ENCODE measurements around the gene ZNF862. TPM values are rescaled to one million over a fixed set of nuclear protein-coding genes. Genes with fewer than 3 reads are reported as not detected.

ZNF862 gene
- polyA plus RNA-seq, 3 donors, result 1.3 to 18.4 (median 2.7) TPM

DNA sequence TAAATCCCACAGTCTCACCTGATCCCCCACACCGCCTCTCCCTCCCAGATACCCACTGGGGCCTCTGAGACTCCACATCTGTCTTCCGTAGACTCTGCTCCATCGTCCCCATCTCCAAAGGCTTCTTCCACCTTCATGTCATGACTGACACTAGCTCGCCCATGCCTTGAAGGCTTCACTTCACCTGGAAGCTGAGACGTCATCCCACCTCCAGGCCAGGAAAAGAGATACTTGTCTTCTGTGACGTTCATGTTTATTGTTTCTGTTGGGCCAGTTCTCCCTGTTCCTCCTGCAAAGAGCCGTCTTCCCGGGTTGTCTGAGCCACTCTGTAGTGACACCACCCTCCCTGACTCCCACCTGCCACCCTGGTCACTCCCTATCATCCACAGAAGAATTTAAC is 3.6 kb upstream of the ZNF862 start:
- H2AFZ ChIP-seq (ENCODE audit: insufficient read depth, low read depth, low read length, poor library complexity, severe bottlenecking), result no peak overlapping the region
- H3K9ac ChIP-seq (ENCODE audit: insufficient read depth, low read length, poor library complexity, severe bottlenecking), result no peak overlapping the region
- Mint-ChIP-seq H3K27me3 (ENCODE audit: low read depth in 3 of 3) (peaks cover 7 to 8% (median 7%) of the 10 kb centered on the region in 3 donors), H3K9me3 (no peaks in the 10 kb centered on the region), H3K4me1 (peaks cover 16% of the 10 kb centered on the region), H3K36me3 (no peaks in the 10 kb centered on the region), H3K27ac (no peak overlapping the region), H3K4me3 (no peak overlapping the region)
- no peaks in the 10 kb centered on the region for H3K36me3 ChIP-seq (replicated peaks in 1 of 2; ENCODE audit: control insufficient read depth in 1 of 2, insufficient read depth in 2 of 2, low read length in 2 of 2)
- H3K4me2 ChIP-seq (replicated peaks; ENCODE audit: extremely low read depth, low read length, poor library complexity, severe bottlenecking), result no peak overlapping the region
- no peak overlapping the region for H3K27ac ChIP-seq (ENCODE audit: low read depth in 1 of 2, low read length in 2 of 2)
- DNase-seq, result no peak
- no peak overlapping the region for H3K4me3 ChIP-seq (replicated peaks in 1 of 3; ENCODE audit: low read depth in 2 of 3, low read length in 3 of 3)
- intact Hi-C loops (cut with micrococcal nuclease), result no loop called here
- peaks cover 11% of the 10 kb centered on the region for H3K79me2 ChIP-seq (ENCODE audit: insufficient read depth, low read length)
- no peak for TF ChIP-seq CTCF (IDR thresholded peaks at IDR 0.05)
- 93% methylated on average over 8 of the region's 8 CpGs for WGBS (ENCODE audit: insufficient coverage)
- H4K20me1 ChIP-seq (ENCODE audit: insufficient read depth, low read length), result peaks cover 5% of the 10 kb centered on the region
- no peaks in the 10 kb centered on the region for H3K9me3 ChIP-seq (replicated peaks in 1 of 2; ENCODE audit: control insufficient read depth in 1 of 2, insufficient read depth in 1 of 2, low read length in 2 of 2)
- peaks cover 11 to 15% of the 10 kb centered on the region in 2 donors for H3K4me1 ChIP-seq (ENCODE audit: control insufficient read depth in 1 of 2, insufficient read depth in 2 of 2, low read length in 2 of 2)
- no peaks in the 10 kb centered on the region for H3K27me3 ChIP-seq (ENCODE audit: control insufficient read depth in 2 of 2, insufficient read depth in 2 of 2, low read length in 2 of 2)

DNA sequence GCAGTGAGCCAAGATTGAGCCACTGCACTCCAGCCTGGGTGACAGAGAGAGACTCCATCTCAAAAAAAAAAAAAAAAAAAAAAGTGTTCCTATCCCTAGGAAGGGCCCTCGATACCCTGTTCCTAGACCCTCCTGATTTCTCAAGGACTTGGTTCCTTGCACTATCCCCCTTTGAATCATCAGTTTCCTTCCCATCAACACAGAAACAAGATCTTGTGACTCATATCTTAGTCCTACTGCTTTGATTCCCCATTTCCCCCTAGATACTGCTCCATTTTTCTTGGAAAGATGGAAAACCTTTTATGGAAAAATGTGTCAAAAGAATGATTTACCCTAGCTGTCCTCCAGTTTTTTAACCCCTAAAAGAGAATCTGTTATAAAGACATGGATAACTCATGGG is 1.7 kb upstream of the ZNF862 start:
- Mint-ChIP-seq H3K27ac (no peak overlapping the region), H3K36me3 (no peaks in the 10 kb centered on the region), H3K27me3 (ENCODE audit: low read depth in 3 of 3) (peaks cover 1 to 5% (median 4%) of the 10 kb centered on the region in 3 donors), H3K4me3 (no peak overlapping the region), H3K4me1 (peaks cover 16% of the 10 kb centered on the region), H3K9me3 (no peaks in the 10 kb centered on the region)
- 67% methylated on average over 1 of the region's 1 CpG for WGBS (ENCODE audit: insufficient coverage)
- DNase-seq, result no peak
- intact Hi-C loops (cut with micrococcal nuclease), result loop anchor here in 1 of 2 donors (5.0 kb wide), 3 partner anchors 36 to 119 kb away; partner anchors contain the start of genes ATP6V0E2 and ZNF467
- no peak overlapping the region for H3K4me3 ChIP-seq (replicated peaks in 1 of 3; ENCODE audit: low read depth in 2 of 3, low read length in 3 of 3)
- no peak overlapping the region for H3K27ac ChIP-seq (ENCODE audit: low read depth in 1 of 2, low read length in 2 of 2)
- no peak overlapping the region for H3K4me2 ChIP-seq (replicated peaks; ENCODE audit: extremely low read depth, low read length, poor library complexity, severe bottlenecking)
- no peak for TF ChIP-seq CTCF (IDR thresholded peaks at IDR 0.05)
- no peak overlapping the region for H3K9ac ChIP-seq (ENCODE audit: insufficient read depth, low read length, poor library complexity, severe bottlenecking)
- peaks cover 11% of the 10 kb centered on the region for H3K79me2 ChIP-seq (ENCODE audit: insufficient read depth, low read length)
- H3K4me1 ChIP-seq (ENCODE audit: control insufficient read depth in 1 of 2, insufficient read depth in 2 of 2, low read length in 2 of 2), result peaks cover 11 to 16% of the 10 kb centered on the region in 2 donors
- H2AFZ ChIP-seq (ENCODE audit: insufficient read depth, low read depth, low read length, poor library complexity, severe bottlenecking), result no peak overlapping the region
- H3K36me3 ChIP-seq (replicated peaks in 1 of 2; ENCODE audit: control insufficient read depth in 1 of 2, insufficient read depth in 2 of 2, low read length in 2 of 2), result no peaks in the 10 kb centered on the region
- H3K9me3 ChIP-seq (replicated peaks in 1 of 2; ENCODE audit: control insufficient read depth in 1 of 2, insufficient read depth in 1 of 2, low read length in 2 of 2), result no peaks in the 10 kb centered on the region
- H3K27me3 ChIP-seq (ENCODE audit: control insufficient read depth in 2 of 2, insufficient read depth in 2 of 2, low read length in 2 of 2), result no peaks in the 10 kb centered on the region
- H4K20me1 ChIP-seq (ENCODE audit: insufficient read depth, low read length), result peaks cover 5% of the 10 kb centered on the region

Data from CD14-positive monocyte (primary cell).